CD4-positive, alpha-beta memory T cell (primary cell): ENCODE data around the gene PHLDB1. TPM values are rescaled to one million over a fixed set of nuclear protein-coding genes. Genes with fewer than 3 reads are reported as not detected.
"Not testable (repeated sequence)": the region's sequence is repeated elsewhere in the genome, so short reads cannot be mapped to it uniquely, and the experiment has no call there.

Experiments
- CTCF ChIA-PET: fragments of 350-600 bp; sonication (Branson Sonifier 250); formaldehyde crosslinking; loops from one replicate; lab custom pipeline; 2021; ENCODE audit warnings: inconsistent platforms; ENCODE audit not compliant: partially characterized antibody; lab: Charles Lee
- POLR2A ChIA-PET: fragments of 350-600 bp; sonication (Branson Sonifier 250); formaldehyde crosslinking; loops from one replicate; lab custom pipeline; 2021; ENCODE audit not compliant: partially characterized antibody; lab: Charles Lee
- DNase-seq, 5 donors: peaks; one replicate each; pipeline versions ENCODE4 v3.0.0 to v3.0.0-alpha.2; 2020 to 2022; ENCODE audit warnings: mixed read lengths in 1 of 5
- H3K27ac ChIP-seq: one replicate; pipeline ENCODE4 v1.7.0; 2013; ENCODE audit warnings: low read depth, low read length
- H3K27me3 ChIP-seq: 2 replicates; pipeline ENCODE4 v1.7.0; 2013; ENCODE audit warnings: mild to moderate bottlenecking, low read length, moderate library complexity; ENCODE audit not compliant: insufficient read depth
- H3K36me3 ChIP-seq: 2 replicates; pipeline ENCODE4 v1.7.0; 2013; ENCODE audit warnings: mild to moderate bottlenecking, low read length, moderate library complexity; ENCODE audit not compliant: insufficient read depth
- H3K4me1 ChIP-seq: 2 replicates; pipeline ENCODE4 v1.7.0; 2013; ENCODE audit warnings: mild to moderate bottlenecking, low read length, moderate library complexity; ENCODE audit not compliant: insufficient read depth
- H3K4me3 ChIP-seq, 2 donors: one replicate each; pipeline ENCODE4 v1.7.0; 2013; ENCODE audit warnings: low read length in 2 of 2, mild to moderate bottlenecking in 1 of 2
- H3K9me3 ChIP-seq, 2 donors: one replicate each; pipeline ENCODE4 v1.7.0; 2013; ENCODE audit warnings: low read length in 2 of 2, control low read depth in 1 of 2; ENCODE audit not compliant: control insufficient read depth in 1 of 2
- H3K27ac Mint-ChIP-seq, 7 donors: one replicate each; pipeline ENCODE4 v1.8.0; 2020 to 2021; ENCODE audit warnings: mixed read lengths in 7 of 7, mild to moderate bottlenecking in 6 of 7, inconsistent platforms in 3 of 7, moderate library complexity in 3 of 7
- H3K27me3 Mint-ChIP-seq, 2 donors: one replicate each; pipeline ENCODE4 v1.8.0; 2020 to 2021; ENCODE audit warnings: mixed read lengths in 2 of 2
- H3K36me3 Mint-ChIP-seq, 2 donors: one replicate each; pipeline ENCODE4 v1.8.0; 2020 to 2021; ENCODE audit warnings: mixed read lengths in 2 of 2, inconsistent platforms in 1 of 2, mild to moderate bottlenecking in 1 of 2
- H3K4me1 Mint-ChIP-seq, 4 donors: one replicate each; pipeline ENCODE4 v1.8.0; 2020 to 2021; ENCODE audit warnings: mixed read lengths in 4 of 4, mild to moderate bottlenecking in 1 of 4
- H3K4me3 Mint-ChIP-seq, 8 donors: one replicate each; pipeline ENCODE4 v1.8.0; 2020 to 2021; ENCODE audit warnings: mixed read lengths in 8 of 8, mild to moderate bottlenecking in 7 of 8, moderate library complexity in 6 of 8, inconsistent platforms in 3 of 8
- H3K9me3 Mint-ChIP-seq, 8 donors: one replicate each; pipeline ENCODE4 v1.8.0; 2020 to 2021; ENCODE audit warnings: mixed read lengths in 8 of 8, mild to moderate bottlenecking in 5 of 8, inconsistent platforms in 3 of 8, moderate library complexity in 1 of 8
- intact Hi-C: fragments of 100-400 bp; cut with micrococcal nuclease; formaldehyde crosslinking; loops from one replicate; pipeline ENCODE4 v1.15.1; 2023
- polyA plus RNA-seq, 2 donors: library from polyadenylated mRNA; unstranded; fragments of 300-500 nt; fragmentation: Illumina TruSeq; gene quantifications; one replicate each; pipeline ENCODE4 v1.2.3, GENCODE V29; 2021
- total RNA-seq, 2 experiments: library from RNA; stranded (reverse); gene quantifications; one replicate each; pipeline ENCODE4 v1.2.3, GENCODE V29; 2021

The PHLDB1 gene
- total RNA-seq (1 to 10 TPM; 3.0 to 3.9 TPM), polyA plus RNA-seq (1 to 10 TPM in 1 of 2 donors, under 1 TPM in 1; 0.34 to 1.2 TPM)

GRCh38 chr11:118607401-118608359 is at the start of gene PHLDB1:
Gene PHLDB1 (plus strand): TSS chr11:118607615. CDS start chr11:118613837, 6,222 bp downstream.
- H3K9me3 ChIP-seq, result no peaks in the 10 kb centered on the region
- peak within 1 kb of the TSS; percentile 79 to 99 (median 87) for H3K27ac Mint-ChIP-seq
- peak within 1 kb of the TSS; percentile 23 to 62 for H3K4me3 ChIP-seq
- H3K36me3 ChIP-seq, result peaks cover 4% of the 10 kb centered on the region
- ChIA-PET CTCF (interaction anchor here (0.6 to 10.7 kb wide), 5 partner anchors 9 to 28 kb away, joined by 3 to 106 read pairs (median 7); no protein-coding TSS in a partner anchor), POLR2A (interaction anchor here (0.9 to 2.2 kb wide), 5 partner anchors 12 to 171 kb away, joined by 3 to 10 read pairs (median 4); partner anchors contain the start of gene KMT2A)
- peaks cover 0 to 1% (median 0%) of the 10 kb centered on the region in 8 donors for H3K9me3 Mint-ChIP-seq
- intact Hi-C loops, result loop anchor here (2.0 kb wide), 1 partner anchor 35 kb away; the partner anchor contains the start of gene ARCN1
- peaks cover 24% of the 10 kb centered on the region for H3K4me1 ChIP-seq
- peaks cover 2 to 4% of the 10 kb centered on the region in 2 donors for H3K27me3 Mint-ChIP-seq
- peak within 1 kb of the TSS; percentile 67 for H3K27ac ChIP-seq
- peak within 1 kb of the TSS; percentile 76 to 95 (median 84) for H3K4me3 Mint-ChIP-seq
- no peaks in the 10 kb centered on the region for H3K27me3 ChIP-seq
- peak; percentile 44 to 80 (median 46) for DNase-seq
- peaks cover 3 to 6% of the 10 kb centered on the region in 2 donors for H3K36me3 Mint-ChIP-seq
- H3K4me1 Mint-ChIP-seq, result peaks cover 15 to 36% (median 21%) of the 10 kb centered on the region in 4 donors

- Mint-ChIP-seq H3K36me3 (peaks cover 17 to 21% of the 10 kb centered on the region in 2 donors), H3K9me3 (no peaks in the 10 kb centered on the region), H3K4me3 (no peak overlapping the region), H3K27me3 (no peaks in the 10 kb centered on the region), H3K4me1 (peaks cover 8 to 17% (median 14%) of the 10 kb centered on the region in 4 donors), H3K27ac (no peak overlapping the region)
- ChIA-PET POLR2A (no interaction called here), CTCF (no interaction called here)
- Histone ChIP-seq H3K27me3 (no peaks in the 10 kb centered on the region), H3K4me3 (no peak overlapping the region), H3K4me1 (peaks cover 5% of the 10 kb centered on the region), H3K36me3 (peaks cover 11% of the 10 kb centered on the region), H3K27ac (no peak overlapping the region), H3K9me3 (no peaks in the 10 kb centered on the region)
- intact Hi-C loops, result no loop called here
- DNase-seq, result no peak
Measured at GRCh38 chr11:118560806-118561205, 46.6 kb upstream of the PHLDB1 start.

- Histone ChIP-seq H3K9me3 (no peaks in the 10 kb centered on the region), H3K4me3 (no peak overlapping the region), H3K27ac (no peak overlapping the region), H3K4me1 (peaks cover 5% of the 10 kb centered on the region), H3K27me3 (no peaks in the 10 kb centered on the region), H3K36me3 (no peaks in the 10 kb centered on the region)
- H3K4me1 Mint-ChIP-seq, result peaks cover 12 to 20% (median 17%) of the 10 kb centered on the region in 4 donors
- peak overlapping the region; percentile 50 to 90 (median 70) for H3K4me3 Mint-ChIP-seq
- H3K36me3 Mint-ChIP-seq, result peaks cover 0 to 4% of the 10 kb centered on the region in 2 donors
- peak overlapping the region; percentile 54 to 92 (median 82) for H3K27ac Mint-ChIP-seq
- H3K27me3 Mint-ChIP-seq, result no peaks in the 10 kb centered on the region
- intact Hi-C loops, result loop anchor here (5.0 kb wide), 1 partner anchor 33 kb away; the partner anchor contains the start of gene TMEM25
- ChIA-PET CTCF (no interaction called here), POLR2A (interaction anchor here (1.1 kb wide), 1 partner anchor 43 kb away, joined by 4 read pairs; no protein-coding TSS in a partner anchor)
- no peak for DNase-seq
- H3K9me3 Mint-ChIP-seq, result no peaks in the 10 kb centered on the region
Measured at GRCh38 chr11:118565051-118565450, 42.4 kb upstream of the PHLDB1 start.

GRCh38 chr11:118569670-118570069 is 37.7 kb upstream of the PHLDB1 start:
- H3K36me3 ChIP-seq, result no peaks in the 10 kb centered on the region
- peaks cover 21 to 41% (median 33%) of the 10 kb centered on the region in 4 donors for H3K4me1 Mint-ChIP-seq
- H3K27ac Mint-ChIP-seq, result no peak overlapping the region
- POLR2A ChIA-PET, result interaction anchor here (1.0 kb wide), 1 partner anchor 210 kb away, joined by 3 read pairs; the partner anchor contains the start of gene UBE4A
- H3K9me3 ChIP-seq, result no peaks in the 10 kb centered on the region
- H3K27me3 ChIP-seq, result no peaks in the 10 kb centered on the region
- intact Hi-C loops, result loop anchor here (5.0 kb wide), 3 partner anchors 37 to 167 kb away; partner anchors contain the start of genes ATP5MG, KMT2A and TMEM25
- CTCF ChIA-PET, result interaction anchor here (0.6 to 1.3 kb wide), 3 partner anchors 30 to 123 kb away, joined by 3 to 6 read pairs (median 3); no protein-coding TSS in a partner anchor
- no peaks in the 10 kb centered on the region for H3K9me3 Mint-ChIP-seq
- peaks cover 29% of the 10 kb centered on the region for H3K4me1 ChIP-seq
- no peak overlapping the region for H3K4me3 ChIP-seq
- H3K36me3 Mint-ChIP-seq, result peaks cover 0 to 15% of the 10 kb centered on the region in 2 donors
- no peak overlapping the region for H3K4me3 Mint-ChIP-seq
- DNase-seq, result no peak
- no peaks in the 10 kb centered on the region for H3K27me3 Mint-ChIP-seq
- no peak overlapping the region for H3K27ac ChIP-seq

GRCh38 chr11:118570787-118571186 is 36.6 kb upstream of the PHLDB1 start:
- Histone ChIP-seq H3K27me3 (no peaks in the 10 kb centered on the region), H3K4me3 (no peak overlapping the region), H3K36me3 (no peaks in the 10 kb centered on the region), H3K4me1 (peaks cover 35% of the 10 kb centered on the region), H3K27ac (peak overlapping the region; percentile 100), H3K9me3 (no peaks in the 10 kb centered on the region)
- H3K36me3 Mint-ChIP-seq, result peaks cover 0 to 21% of the 10 kb centered on the region in 2 donors
- intact Hi-C loops, result loop anchor here (5.0 kb wide), 2 partner anchors 133 to 168 kb away; partner anchors contain the start of genes ATP5MG and KMT2A
- H3K27ac Mint-ChIP-seq, result peak overlapping the region; percentile 44 to 99 (median 98)
- no peak for DNase-seq
- POLR2A ChIA-PET, result no interaction called here
- no peaks in the 10 kb centered on the region for H3K9me3 Mint-ChIP-seq
- CTCF ChIA-PET, result interaction anchor here (1.0 kb wide), 1 partner anchor 22 kb away, joined by 6 read pairs; no protein-coding TSS in a partner anchor
- peak overlapping the region in 2 of 8 donors; percentile 48 to 95 for H3K4me3 Mint-ChIP-seq
- H3K4me1 Mint-ChIP-seq, result peaks cover 25 to 42% (median 34%) of the 10 kb centered on the region in 4 donors
- H3K27me3 Mint-ChIP-seq, result no peaks in the 10 kb centered on the region

GRCh38 chr11:118571701-118572060 is 35.7 kb upstream of the PHLDB1 start:
- intact Hi-C loops, result loop anchor here (2.0 to 5.0 kb wide), 3 partner anchors 37 to 169 kb away; partner anchors contain the start of genes ATP5MG and KMT2A
- Mint-ChIP-seq H3K4me3 (peak overlapping the region; percentile 92 to 99 (median 98)), H3K4me1 (peaks cover 28 to 47% (median 39%) of the 10 kb centered on the region in 4 donors), H3K27ac (peak overlapping the region; percentile 94 to 99 (median 98)), H3K36me3 (peaks cover 0 to 27% of the 10 kb centered on the region in 2 donors)
- H3K36me3 ChIP-seq, H3K27me3 Mint-ChIP-seq, H3K9me3 Mint-ChIP-seq, DNase-seq, H3K9me3 ChIP-seq, H3K27me3 ChIP-seq: not testable (repeated sequence)
- Histone ChIP-seq H3K4me3 (peak overlapping the region; percentile 14 to 93), H3K4me1 (peaks cover 43% of the 10 kb centered on the region), H3K27ac (peak overlapping the region; percentile 100)
- CTCF ChIA-PET, result interaction anchor here (1.0 kb wide), 1 partner anchor 219 kb away, joined by 3 read pairs; the partner anchor contains the start of gene DDX6
- POLR2A ChIA-PET, result interaction anchor here (0.7 to 2.3 kb wide), 12 partner anchors 8 to 1307 kb away, joined by 3 to 11 read pairs (median 4); partner anchors contain the start of genes CD3D, DDX6 and JAML
